ENCODE measurements around the gene NRP1. TPM values are rescaled to one million over a fixed set of nuclear protein-coding genes. Genes with fewer than 3 reads are reported as not detected.

Gene NRP1
- total and polyA plus RNA-seq, 2 donors (not counting 3 experiments of a cell fraction or from before 2014, with no cell fraction given), result 122 to 306 TPM

GRCh38 chr10:33252324-33252723 lies 82.1 kb downstream of the NRP1 start:
- DNase-seq (ENCODE audit: low read depth, low spot score), result no peak
- Histone ChIP-seq H2AFZ (ENCODE audit: low read depth, low read length) (no peak overlapping the region), H3K4me2 (ENCODE audit: insufficient read depth, low read length) (peak overlapping the region; percentile 28), H3K9me1 (replicated peaks; ENCODE audit: control insufficient read depth, extremely low read depth, insufficient read depth, low read length) (no peaks in the 10 kb centered on the region), H3K36me3 (ENCODE audit: control insufficient read depth in 2 of 2, extremely low read depth in 1 of 2, insufficient read depth in 2 of 2, low read length in 2 of 2) (peaks cover 17 to 20% of the 10 kb centered on the region in 2 experiments), H3K27me3 (ENCODE audit: control insufficient read depth in 2 of 2, insufficient read depth in 2 of 2, low read length in 2 of 2) (no peaks in the 10 kb centered on the region), H4K20me1 (replicated peaks; ENCODE audit: control insufficient read depth, extremely low read depth, insufficient read depth, low read length) (no peaks in the 10 kb centered on the region), H3K27ac (ENCODE audit: insufficient read depth, low read depth, low read length) (peak overlapping the region; percentile 100), H3K4me1 (ENCODE audit: control insufficient read depth, extremely low read depth, insufficient read depth, low read length) (peaks cover 89% of the 10 kb centered on the region), H3K9ac (replicated peaks; ENCODE audit: extremely low read depth, insufficient read depth, low read length) (peak overlapping the region; percentile 94), H3K4me3 (replicated peaks in 1 of 3; ENCODE audit: insufficient read depth in 1 of 3, low read depth in 1 of 3, low read length in 3 of 3) (no peak overlapping the region), H3K79me2 (ENCODE audit: control insufficient read depth, insufficient read depth, low read length) (peaks cover 18% of the 10 kb centered on the region), H3K9me3 (replicated peaks; ENCODE audit: control insufficient read depth, insufficient read depth, low read length) (no peaks in the 10 kb centered on the region)
- intact Hi-C loops (cut with micrococcal nuclease) (loop anchor here (5.0 kb wide), 2 partner anchors 270 to 295 kb away; partner anchors contain the start of gene ITGB1), dilution Hi-C loops (cut with MboI; ENCODE audit: extremely low pct_ligation_motif_present, low sequenced_read_pairs) (no loop called here)
- no peak for FAIRE-seq
- TF ChIP-seq POLR2A (IDR thresholded peaks at IDR 0.05; ENCODE audit: low read depth, low read length) (no peak), POLR2AphosphoS5 (IDR thresholded peaks at IDR 0.05; ENCODE audit: insufficient read depth, low read depth, low read length) (no peak), JUN (IDR thresholded peaks at IDR 0.05; ENCODE audit: borderline replicate concordance, insufficient read depth, insufficient read length, low read depth) (no peak), FOS (IDR thresholded peaks at IDR 0.05; ENCODE audit: borderline replicate concordance, insufficient read depth, low read length) (no peak), EZH2 (IDR thresholded peaks at IDR 0.05; ENCODE audit: borderline replicate concordance, low read depth, low read length, severe bottlenecking) (no peak), CTCF (IDR thresholded peaks at IDR 0.05; ENCODE audit: extremely low read depth in 1 of 2, insufficient read depth in 1 of 2, low read depth in 1 of 2, low read length in 2 of 2) (no peak), MYC (IDR thresholded peaks at IDR 0.05; ENCODE audit: low read depth, low read length) (no peak), GATA2 (IDR thresholded peaks at IDR 0.05; ENCODE audit: insufficient read depth, insufficient read length, low read depth, low read length) (no peak)
- TF ChIP-seq, protein P1, sequence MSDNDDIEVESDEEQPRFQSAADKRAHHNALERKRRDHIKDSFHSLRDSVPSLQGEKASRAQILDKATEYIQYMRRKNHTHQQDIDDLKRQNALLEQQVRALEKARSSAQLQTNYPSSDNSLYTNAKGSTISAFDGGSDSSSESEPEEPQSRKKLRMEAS (IDR thresholded peaks at IDR 0.05; ENCODE audit: insufficient read depth, insufficient read length), result no peak
- ChIA-PET POLR2A (interaction anchor here (1.6 kb wide), 1 partner anchor 56 kb away, joined by 3 read pairs; no protein-coding TSS in a partner anchor), CTCF (interaction anchor here (1.2 to 3.2 kb wide), 3 partner anchors 19 to 1385 kb away, joined by 3 to 12 read pairs (median 3); no protein-coding TSS in a partner anchor)
- no TSS peak for BruUV-seq (replicated peaks)

All from endothelial cell of umbilical vein (primary cell).